ENCODE data around the gene CIBAR2.

The CIBAR2 gene

GRCh38 chr16:85084841-85085510 is 27.3 kb downstream of the CIBAR2 start:
- no peak for TF ChIP-seq CTCF (IDR thresholded peaks at IDR 0.05; ENCODE audit: low read depth, low read length)
- in situ Hi-C loops (cut with HindIII; ENCODE audit: low sequenced_read_pairs), result no loop called here
- no peak for DNase-seq (ENCODE audit: low read depth, low spot score)
- no peak overlapping the region for H3K4me3 ChIP-seq (ENCODE audit: low read depth, low read length)

GRCh38 chr16:85083051-85083639 is 29.1 kb downstream of the CIBAR2 start:
- in situ Hi-C loops (cut with HindIII; ENCODE audit: low sequenced_read_pairs), result no loop called here
- no peak overlapping the region for H3K4me3 ChIP-seq (ENCODE audit: low read depth, low read length)
- DNase-seq (ENCODE audit: low read depth, low spot score), result no peak
- no peak for TF ChIP-seq CTCF (IDR thresholded peaks at IDR 0.05; ENCODE audit: low read depth, low read length)

GRCh38 chr16:85082173-85083050 is 29.9 kb downstream of the CIBAR2 start:
- H3K4me3 ChIP-seq (ENCODE audit: low read depth, low read length), result no peak overlapping the region
- no peak for TF ChIP-seq CTCF (IDR thresholded peaks at IDR 0.05; ENCODE audit: low read depth, low read length)
- no peak for DNase-seq (ENCODE audit: low read depth, low spot score)
- in situ Hi-C loops (cut with HindIII; ENCODE audit: low sequenced_read_pairs), result no loop called here

DNA sequence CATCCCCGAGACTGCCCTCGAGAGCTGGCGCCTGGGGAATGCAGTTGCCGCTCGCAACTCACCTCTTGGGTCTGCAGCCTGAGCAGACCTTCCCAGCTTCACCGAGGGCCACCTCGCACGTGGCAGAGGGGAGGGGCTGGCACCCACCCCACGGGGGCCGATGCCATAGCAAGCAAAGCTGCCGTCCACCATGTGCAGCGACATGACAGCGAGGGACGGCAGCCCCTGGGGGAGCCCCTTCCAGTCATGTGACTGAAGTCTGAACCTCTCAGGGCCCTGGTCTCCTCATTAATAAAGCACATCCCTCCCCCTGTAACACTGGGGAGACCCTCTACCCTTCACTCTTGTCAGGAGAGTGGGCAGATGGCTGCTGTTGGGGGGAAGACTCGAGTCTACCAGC is 30.5 kb downstream of the CIBAR2 start:
- in situ Hi-C loops (cut with HindIII; ENCODE audit: low sequenced_read_pairs), result no loop called here
- no peak for DNase-seq (ENCODE audit: low read depth, low spot score)
- no peak overlapping the region for H3K4me3 ChIP-seq (ENCODE audit: low read depth, low read length)
- no peak for TF ChIP-seq CTCF (IDR thresholded peaks at IDR 0.05; ENCODE audit: low read depth, low read length)

GRCh38 chr16:85081038-85081437 is 31.2 kb downstream of the CIBAR2 start:
- in situ Hi-C loops (cut with HindIII; ENCODE audit: low sequenced_read_pairs), result no loop called here
- DNase-seq (ENCODE audit: low read depth, low spot score), result no peak
- TF ChIP-seq CTCF (IDR thresholded peaks at IDR 0.05; ENCODE audit: low read depth, low read length), result no peak
- no peak overlapping the region for H3K4me3 ChIP-seq (ENCODE audit: low read depth, low read length)

- H3K4me3 ChIP-seq (ENCODE audit: low read depth, low read length), result no peak overlapping the region
- no peak for TF ChIP-seq CTCF (IDR thresholded peaks at IDR 0.05; ENCODE audit: low read depth, low read length)
- in situ Hi-C loops (cut with HindIII; ENCODE audit: low sequenced_read_pairs), result no loop called here
- no peak for DNase-seq (ENCODE audit: low read depth, low spot score)
These were observed 32.3 kb downstream of the CIBAR2 start for GRCh38 chr16:85079785-85080570.
